Astrocyte (in vitro differentiated cells and primary cell): ENCODE data around the gene LYPD6B. TPM values are rescaled to one million over a fixed set of nuclear protein-coding genes. Genes with fewer than 3 reads are reported as not detected.
A peak's percentile ranks its signal among the peaks of the same experiment; 100 is the strongest.

Source experiments
- DNase-seq: peaks from one replicate; pipeline ENCODE4 v3.0.0-alpha.2; 2010; ENCODE audit warnings: low read depth
- FAIRE-seq: peaks from 2 replicates; lab custom pipeline; 2011; peaks lifted over from hg19 to GRCh38; lab: Jason Lieb, UNC
- H2AFZ ChIP-seq: 2 replicates; pipeline ENCODE4 v1.6.0; 2012; ENCODE audit warnings: low read depth, low read length, inconsistent platforms
- H3K27ac ChIP-seq: 2 replicates; pipeline ENCODE4 v1.5.1; 2011; ENCODE audit warnings: low read depth, low read length, inconsistent platforms
- H3K27me3 ChIP-seq: 2 replicates; pipeline ENCODE4 v1.6.0; 2011; ENCODE audit warnings: low read length, inconsistent platforms; ENCODE audit not compliant: insufficient read depth
- H3K36me3 ChIP-seq: 2 replicates; pipeline ENCODE4 v1.5.1; 2011; ENCODE audit warnings: low read length, inconsistent platforms; ENCODE audit not compliant: insufficient read depth
- H3K4me1 ChIP-seq: 2 replicates; pipeline ENCODE4 v1.5.1; 2011; ENCODE audit warnings: low read length, inconsistent platforms; ENCODE audit not compliant: insufficient read depth
- H3K4me2 ChIP-seq: 2 replicates; pipeline ENCODE4 v1.6.0; 2012; ENCODE audit warnings: low read length, inconsistent platforms
- H3K4me3 ChIP-seq: 2 replicates; pipeline ENCODE4 v1.5.1; 2011; ENCODE audit warnings: low read depth, mild to moderate bottlenecking, low read length, inconsistent platforms; ENCODE audit not compliant: insufficient read depth
- H3K79me2 ChIP-seq: 2 replicates; pipeline ENCODE4 v1.6.0; 2012; ENCODE audit warnings: mild to moderate bottlenecking, low read length, inconsistent platforms; ENCODE audit not compliant: insufficient read depth
- H3K9ac ChIP-seq: 2 replicates; pipeline ENCODE4 v1.6.0; 2012; ENCODE audit warnings: mild to moderate bottlenecking, low read length, inconsistent platforms
- H3K9me3 ChIP-seq: 2 replicates; pipeline ENCODE4 v1.5.1; 2012; ENCODE audit warnings: low read depth, mild to moderate bottlenecking, low read length, inconsistent platforms; ENCODE audit not compliant: insufficient read depth
- H4K20me1 ChIP-seq: 2 replicates; pipeline ENCODE4 v1.6.0; 2012; ENCODE audit warnings: low read length, inconsistent platforms; ENCODE audit not compliant: insufficient read depth
- H3K27ac Mint-ChIP-seq: one replicate; pipeline ENCODE4 v1.8.0; 2021; ENCODE audit warnings: mild to moderate bottlenecking, mixed read lengths; ENCODE audit not compliant: unreplicated experiment
- H3K27me3 Mint-ChIP-seq: one replicate; pipeline ENCODE4 v1.8.0; 2021; ENCODE audit warnings: low read depth, mixed read lengths; ENCODE audit not compliant: unreplicated experiment
- H3K36me3 Mint-ChIP-seq: one replicate; pipeline ENCODE4 v1.8.0; 2021; ENCODE audit warnings: low read depth, mixed read lengths; ENCODE audit not compliant: unreplicated experiment
- H3K4me1 Mint-ChIP-seq: one replicate; pipeline ENCODE4 v1.8.0; 2021; ENCODE audit warnings: low read depth, mixed read lengths; ENCODE audit not compliant: unreplicated experiment
- H3K4me3 Mint-ChIP-seq: one replicate; pipeline ENCODE4 v1.8.0; 2021; ENCODE audit warnings: mild to moderate bottlenecking, moderate library complexity, mixed read lengths; ENCODE audit not compliant: unreplicated experiment
- H3K9me3 Mint-ChIP-seq: one replicate; pipeline ENCODE4 v1.8.0; 2021; ENCODE audit warnings: mild to moderate bottlenecking, mixed read lengths; ENCODE audit not compliant: unreplicated experiment
- EZH2 ChIP-seq: IDR thresholded peaks from 2 replicates; pipeline ENCODE4 v1.6.1; 2012; ENCODE audit warnings: mild to moderate bottlenecking, low read length, inconsistent platforms; ENCODE audit not compliant: insufficient read depth
- total RNA-seq: library from RNA; stranded (reverse); gene quantifications from 2 replicates; pipeline ENCODE4 v1.2.1, GENCODE V29; 2021
- TF ChIP-seq, protein P1 (sequence below): IDR thresholded peaks from 2 replicates; pipeline ENCODE4 v1.5.1; 2011; ENCODE audit warnings: low read depth, mild to moderate bottlenecking, inconsistent platforms, low read length, moderate library complexity; ENCODE audit not compliant: insufficient read depth

LYPD6B gene
- total RNA-seq, 1 donor from 2014 or later = 1.2 TPM

DNA sequence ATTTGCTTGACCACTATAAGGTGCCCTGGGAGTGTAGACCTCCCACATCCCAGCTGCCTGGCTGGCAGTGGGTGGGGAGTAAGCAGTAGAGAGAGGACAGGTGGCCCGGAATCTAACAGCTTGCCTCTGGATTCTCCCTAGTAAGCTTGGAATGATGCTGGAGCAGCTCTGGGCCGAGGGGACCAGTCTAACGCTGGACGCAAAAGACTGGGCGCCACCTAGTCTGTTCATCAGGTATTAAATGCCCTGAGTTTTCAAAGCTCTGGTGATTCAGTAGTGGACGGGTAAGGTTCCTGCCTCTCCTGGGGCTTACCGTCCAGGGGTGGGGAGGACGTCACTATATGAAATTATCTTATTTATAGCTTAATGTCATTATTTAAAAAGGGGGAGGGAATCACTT lies 648 bp upstream of the LYPD6B start:
- Mint-ChIP-seq H3K27me3 (peaks cover 38% of the 10 kb centered on the region), H3K9me3 (no peaks in the 10 kb centered on the region), H3K4me1 (no peaks in the 10 kb centered on the region), H3K4me3 (peak overlapping the region; percentile 78), H3K36me3 (no peaks in the 10 kb centered on the region), H3K27ac (no peak overlapping the region)
- Histone ChIP-seq H3K4me1 (no peaks in the 10 kb centered on the region), H3K27ac (no peak overlapping the region), H3K4me3 (no peak overlapping the region), H3K79me2 (no peaks in the 10 kb centered on the region), H3K4me2 (peak overlapping the region; percentile 81), H3K9me3 (no peaks in the 10 kb centered on the region), H2AFZ (no peak overlapping the region), H3K9ac (no peak overlapping the region), H3K36me3 (no peaks in the 10 kb centered on the region), H4K20me1 (no peaks in the 10 kb centered on the region), H3K27me3 (peaks cover 4% of the 10 kb centered on the region)
- TF ChIP-seq EZH2 = no peak
- TF ChIP-seq, protein P1, sequence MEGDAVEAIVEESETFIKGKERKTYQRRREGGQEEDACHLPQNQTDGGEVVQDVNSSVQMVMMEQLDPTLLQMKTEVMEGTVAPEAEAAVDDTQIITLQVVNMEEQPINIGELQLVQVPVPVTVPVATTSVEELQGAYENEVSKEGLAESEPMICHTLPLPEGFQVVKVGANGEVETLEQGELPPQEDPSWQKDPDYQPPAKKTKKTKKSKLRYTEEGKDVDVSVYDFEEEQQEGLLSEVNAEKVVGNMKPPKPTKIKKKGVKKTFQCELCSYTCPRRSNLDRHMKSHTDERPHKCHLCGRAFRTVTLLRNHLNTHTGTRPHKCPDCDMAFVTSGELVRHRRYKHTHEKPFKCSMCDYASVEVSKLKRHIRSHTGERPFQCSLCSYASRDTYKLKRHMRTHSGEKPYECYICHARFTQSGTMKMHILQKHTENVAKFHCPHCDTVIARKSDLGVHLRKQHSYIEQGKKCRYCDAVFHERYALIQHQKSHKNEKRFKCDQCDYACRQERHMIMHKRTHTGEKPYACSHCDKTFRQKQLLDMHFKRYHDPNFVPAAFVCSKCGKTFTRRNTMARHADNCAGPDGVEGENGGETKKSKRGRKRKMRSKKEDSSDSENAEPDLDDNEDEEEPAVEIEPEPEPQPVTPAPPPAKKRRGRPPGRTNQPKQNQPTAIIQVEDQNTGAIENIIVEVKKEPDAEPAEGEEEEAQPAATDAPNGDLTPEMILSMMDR = no peak
- DNase-seq (no peak), FAIRE-seq (no peak)

DNA sequence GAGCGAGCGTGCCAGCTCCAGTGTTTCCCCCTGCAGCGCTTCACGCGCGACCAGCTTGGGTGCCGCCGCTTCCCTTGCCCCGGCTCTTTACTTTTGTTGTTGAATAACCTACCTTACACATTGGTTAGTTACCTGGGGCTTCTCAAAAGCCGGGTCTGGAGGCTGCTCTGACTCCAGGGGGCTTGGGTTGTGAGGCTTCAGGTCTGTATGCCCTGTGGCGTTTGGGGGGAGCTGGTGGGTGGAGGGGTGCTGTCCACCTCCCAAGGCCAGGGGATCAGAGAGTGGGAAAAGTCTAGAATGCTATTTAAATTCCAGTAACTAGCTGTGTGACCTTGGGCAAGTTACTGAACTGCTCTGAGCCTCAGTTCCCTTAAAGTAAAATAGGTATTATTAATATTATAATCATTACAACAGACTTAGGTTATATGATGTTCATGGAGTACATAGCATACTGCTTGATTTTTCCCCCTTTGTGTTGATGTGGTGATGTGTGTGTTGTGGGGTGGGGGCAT lies 770 bp downstream of the LYPD6B start:
- peak overlapping the region; percentile 47 for H2AFZ ChIP-seq
- TF ChIP-seq, protein P1 = no peak
- no peak for TF ChIP-seq EZH2
- H3K4me3 Mint-ChIP-seq = peak overlapping the region; percentile 81
- DNase-seq (no peak), FAIRE-seq (no peak)
- no peaks in the 10 kb centered on the region for H3K79me2 ChIP-seq
- no peaks in the 10 kb centered on the region for H4K20me1 ChIP-seq
- no peaks in the 10 kb centered on the region for H3K36me3 Mint-ChIP-seq
- H3K27ac Mint-ChIP-seq = no peak overlapping the region
- peaks cover 4% of the 10 kb centered on the region for H3K27me3 ChIP-seq
- no peak overlapping the region for H3K9ac ChIP-seq
- peak overlapping the region; percentile 39 for H3K4me3 ChIP-seq
- peak overlapping the region; percentile 81 for H3K4me2 ChIP-seq
- H3K4me1 Mint-ChIP-seq = no peaks in the 10 kb centered on the region
- no peaks in the 10 kb centered on the region for H3K9me3 Mint-ChIP-seq
- no peaks in the 10 kb centered on the region for H3K9me3 ChIP-seq
- no peak overlapping the region for H3K27ac ChIP-seq
- no peaks in the 10 kb centered on the region for H3K4me1 ChIP-seq
- H3K27me3 Mint-ChIP-seq = peaks cover 35% of the 10 kb centered on the region
- no peaks in the 10 kb centered on the region for H3K36me3 ChIP-seq

GRCh38 chr2:149040451-149040850 lies 2.0 kb downstream of the LYPD6B start:
- FAIRE-seq (no peak), DNase-seq (no peak)
- Mint-ChIP-seq H3K36me3 (no peaks in the 10 kb centered on the region), H3K27me3 (peaks cover 32% of the 10 kb centered on the region), H3K4me1 (no peaks in the 10 kb centered on the region), H3K27ac (no peak overlapping the region), H3K9me3 (no peaks in the 10 kb centered on the region), H3K4me3 (no peak overlapping the region)
- Histone ChIP-seq H3K4me2 (no peak overlapping the region), H3K79me2 (no peaks in the 10 kb centered on the region), H3K4me1 (no peaks in the 10 kb centered on the region), H3K27me3 (peaks cover 4% of the 10 kb centered on the region), H2AFZ (no peak overlapping the region), H4K20me1 (no peaks in the 10 kb centered on the region), H3K4me3 (no peak overlapping the region), H3K27ac (no peak overlapping the region), H3K36me3 (no peaks in the 10 kb centered on the region), H3K9ac (no peak overlapping the region), H3K9me3 (no peaks in the 10 kb centered on the region)
- TF ChIP-seq, protein P1 = peak; percentile 32
- TF ChIP-seq EZH2 = no peak
